Activated CD8-positive, alpha-beta memory T cell treated with anti-CD3 and anti-CD28 coated beads, Interleukin-2, amount 10 ng/mL, durations not matched to agents 7 days and 5 days (primary cell): ENCODE data around the gene BDH1. TPM values are rescaled to one million over a fixed set of nuclear protein-coding genes. Genes with fewer than 3 reads are reported as not detected.
"Not testable (repeated sequence)": the region's sequence is repeated elsewhere in the genome, so short reads cannot be mapped to it uniquely, and the experiment has no call there.

Experiments
- ATAC-seq: fragments of 150-1000 bp; cut with Tn5 transposase; one replicate; pipeline ENCODE4 v1.10.0; 2021; ENCODE audit warnings: moderate library complexity
- CTCF ChIA-PET: fragments of 350-600 bp; sonication (Branson Sonifier 250); formaldehyde crosslinking; loops from one replicate; lab custom pipeline; 2021; ENCODE audit warnings: antibody characterized with exemption; lab: Charles Lee
- DNase-seq: peaks from one replicate; pipeline ENCODE4 v3.0.0-alpha.2; 2020
- H3K27ac Mint-ChIP-seq: one replicate; pipeline ENCODE4 v1.8.0; 2021; ENCODE audit warnings: mild to moderate bottlenecking, mixed read lengths
- H3K27me3 Mint-ChIP-seq: one replicate; pipeline ENCODE4 v1.8.0; 2021; ENCODE audit warnings: mixed read lengths
- H3K36me3 Mint-ChIP-seq: one replicate; pipeline ENCODE4 v1.8.0; 2021; ENCODE audit warnings: mild to moderate bottlenecking, mixed read lengths
- H3K4me1 Mint-ChIP-seq: one replicate; pipeline ENCODE4 v1.8.0; 2021; ENCODE audit warnings: mixed read lengths
- H3K4me3 Mint-ChIP-seq: one replicate; pipeline ENCODE4 v1.8.0; 2021; ENCODE audit warnings: mild to moderate bottlenecking, moderate library complexity, mixed read lengths
- H3K9me3 Mint-ChIP-seq: one replicate; pipeline ENCODE4 v1.8.0; 2022; ENCODE audit warnings: low read depth, mixed read lengths
- total RNA-seq, 2 experiments: library from RNA; stranded (reverse); gene quantifications; one replicate each; pipeline ENCODE4 v1.2.3, GENCODE V29; 2021

Gene BDH1, protein sequence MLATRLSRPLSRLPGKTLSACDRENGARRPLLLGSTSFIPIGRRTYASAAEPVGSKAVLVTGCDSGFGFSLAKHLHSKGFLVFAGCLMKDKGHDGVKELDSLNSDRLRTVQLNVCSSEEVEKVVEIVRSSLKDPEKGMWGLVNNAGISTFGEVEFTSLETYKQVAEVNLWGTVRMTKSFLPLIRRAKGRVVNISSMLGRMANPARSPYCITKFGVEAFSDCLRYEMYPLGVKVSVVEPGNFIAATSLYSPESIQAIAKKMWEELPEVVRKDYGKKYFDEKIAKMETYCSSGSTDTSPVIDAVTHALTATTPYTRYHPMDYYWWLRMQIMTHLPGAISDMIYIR
- total RNA-seq, result 10 to 100 TPM; 75.8 to 80.9 TPM

- peak; percentile 48 for ATAC-seq
- H3K9me3 Mint-ChIP-seq, result no peaks in the 10 kb centered on the region
- H3K27ac Mint-ChIP-seq, result peak within 1 kb of the TSS; percentile 92
- CTCF ChIA-PET, result interaction anchor here (0.8 to 1.1 kb wide), 3 partner anchors 22 to 44 kb away, joined by 3 read pairs; no protein-coding TSS in a partner anchor
- DNase-seq, result peak; percentile 83
- H3K36me3 Mint-ChIP-seq, result peaks cover 11% of the 10 kb centered on the region
- H3K4me3 Mint-ChIP-seq, result peak within 1 kb of the TSS; percentile 83
- peaks cover 14% of the 10 kb centered on the region for H3K4me1 Mint-ChIP-seq
- H3K27me3 Mint-ChIP-seq, result peaks cover 26% of the 10 kb centered on the region
These were observed at the start of gene BDH1 for GRCh38 chr3:197555281-197556261. TSS of gene BDH1 (minus strand) at chr3:197555968. CDS start at chr3:197546443, 9,525 bp downstream.

DNA sequence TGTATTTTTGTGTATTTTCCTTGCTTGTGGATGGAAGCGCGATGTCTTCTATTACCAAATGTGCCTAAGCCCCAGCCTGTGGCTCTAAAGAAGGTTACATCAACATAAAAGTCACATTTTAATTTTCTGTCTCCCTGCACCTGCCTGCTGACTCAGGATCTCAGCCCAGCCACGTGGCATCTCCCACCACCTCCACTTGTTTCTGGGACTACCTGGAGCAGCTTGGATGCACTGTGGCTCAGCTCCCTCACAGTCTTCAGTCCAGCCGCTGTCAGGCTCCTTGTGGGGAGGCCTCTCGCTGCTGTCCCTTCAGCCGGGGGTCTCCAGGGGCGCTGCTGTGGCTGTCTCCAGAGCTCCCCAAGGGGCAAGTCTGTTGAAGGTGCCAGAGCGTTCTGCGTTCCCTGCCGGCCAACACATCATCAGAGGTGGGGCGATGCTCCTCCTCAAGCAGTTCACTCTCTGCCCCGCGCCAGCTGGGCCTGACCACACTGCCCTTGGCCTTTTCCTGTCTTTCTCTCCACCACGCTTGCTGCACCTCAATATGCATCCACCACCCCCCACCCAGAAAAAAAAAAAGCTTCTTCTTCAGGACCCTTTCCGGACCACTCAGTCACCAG lies 47.7 kb upstream of the BDH1 start:
- no peak overlapping the region for H3K4me3 Mint-ChIP-seq
- DNase-seq (no peak), ATAC-seq (no peak)
- no peaks in the 10 kb centered on the region for H3K9me3 Mint-ChIP-seq
- no peak overlapping the region for H3K27ac Mint-ChIP-seq
- CTCF ChIA-PET, result interaction anchor here (1.3 kb wide), 1 partner anchor 8 kb away, joined by 4 read pairs; no protein-coding TSS in a partner anchor
- H3K4me1 Mint-ChIP-seq, result peaks cover 8% of the 10 kb centered on the region
- H3K27me3 Mint-ChIP-seq, result no peaks in the 10 kb centered on the region
- peaks cover 16% of the 10 kb centered on the region for H3K36me3 Mint-ChIP-seq

DNA sequence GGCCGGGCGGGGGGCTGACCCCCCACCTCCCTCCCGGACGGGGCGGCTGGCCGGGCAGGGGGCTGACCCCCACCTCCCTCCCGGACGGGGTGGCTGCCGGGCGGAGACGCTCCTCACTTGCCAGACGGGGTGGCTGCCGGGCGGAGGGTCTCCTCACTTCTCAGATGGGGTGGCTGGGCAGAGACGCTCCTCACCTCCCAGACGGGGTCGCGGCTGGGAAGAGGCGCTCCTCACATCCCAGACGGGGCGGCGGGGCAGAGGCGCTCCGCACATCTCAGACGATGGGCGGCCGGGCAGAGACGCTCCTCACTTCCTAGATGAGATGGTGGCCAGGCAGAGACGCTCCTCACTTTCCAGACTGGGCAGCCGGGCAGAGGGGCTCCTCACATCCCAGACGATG lies 46.6 kb upstream of the BDH1 start:
- not testable (repeated sequence) for ATAC-seq, H3K36me3 Mint-ChIP-seq, H3K27ac Mint-ChIP-seq

GRCh38 chr3:197601566-197601840 lies 45.7 kb upstream of the BDH1 start:
- H3K27ac Mint-ChIP-seq, DNase-seq, ATAC-seq, H3K4me3 Mint-ChIP-seq, H3K27me3 Mint-ChIP-seq, CTCF ChIA-PET, H3K4me1 Mint-ChIP-seq, H3K36me3 Mint-ChIP-seq, H3K9me3 Mint-ChIP-seq: not testable (repeated sequence)

More for the DNA sequence above, 46.6 kb upstream of the BDH1 start:
- DNase-seq, CTCF ChIA-PET, H3K9me3 Mint-ChIP-seq, H3K4me1 Mint-ChIP-seq, H3K27me3 Mint-ChIP-seq, H3K4me3 Mint-ChIP-seq: not testable (repeated sequence)

DNA sequence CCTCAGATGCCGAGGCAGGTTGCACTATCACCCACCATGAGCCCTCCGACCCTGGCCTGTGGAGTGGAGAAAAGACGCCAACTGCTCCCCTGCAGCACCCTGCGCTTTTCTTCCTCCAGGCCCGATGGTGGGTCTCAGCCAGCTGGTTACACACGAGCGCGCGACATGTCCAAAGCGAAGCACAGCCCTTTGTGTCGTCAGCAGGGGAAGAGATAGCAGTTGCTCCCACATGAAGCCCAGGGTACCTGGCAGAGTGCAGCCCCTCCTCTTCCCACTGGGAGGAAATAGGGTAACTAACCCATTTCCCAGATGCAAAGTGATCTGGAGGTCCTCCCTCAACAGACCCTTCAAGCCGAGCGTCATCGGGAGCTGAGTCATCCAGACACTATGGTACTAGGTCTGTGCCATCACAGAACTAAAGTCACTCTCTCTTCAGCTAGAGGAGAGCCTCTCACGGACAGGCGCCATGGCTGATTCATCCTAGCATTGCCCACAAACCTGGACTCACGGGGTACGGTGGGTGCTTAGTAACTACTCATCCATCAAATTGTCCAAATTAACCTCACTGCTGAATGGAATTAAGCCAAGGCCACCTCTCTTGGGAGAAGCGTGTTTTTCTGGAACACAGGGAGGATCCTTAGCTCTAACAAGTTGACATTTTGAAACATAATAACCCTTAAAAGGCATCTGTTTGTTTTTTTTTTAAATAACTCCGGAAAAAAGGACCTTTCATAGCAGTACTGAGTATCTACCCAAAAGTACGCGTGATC lies 45.2 kb upstream of the BDH1 start:
- H3K4me3 Mint-ChIP-seq, result no peak overlapping the region
- H3K27ac Mint-ChIP-seq, result no peak overlapping the region
- peaks cover 5% of the 10 kb centered on the region for H3K27me3 Mint-ChIP-seq
- H3K36me3 Mint-ChIP-seq, result peaks cover 2% of the 10 kb centered on the region
- H3K9me3 Mint-ChIP-seq, result no peaks in the 10 kb centered on the region
- ATAC-seq (no peak), DNase-seq (no peak)
- CTCF ChIA-PET, result interaction anchor here (1.1 to 4.4 kb wide), 3 partner anchors 14 to 71 kb away, joined by 3 to 24 read pairs (median 3); no protein-coding TSS in a partner anchor
- H3K4me1 Mint-ChIP-seq, result peaks cover 8% of the 10 kb centered on the region

GRCh38 chr3:197599089-197599765 lies 43.5 kb upstream of the BDH1 start:
- Mint-ChIP-seq H3K4me3 (no peak overlapping the region), H3K27me3 (peaks cover 11% of the 10 kb centered on the region), H3K36me3 (no peaks in the 10 kb centered on the region), H3K4me1 (peaks cover 8% of the 10 kb centered on the region), H3K9me3 (no peaks in the 10 kb centered on the region), H3K27ac (no peak overlapping the region)
- ATAC-seq, result peak; percentile 98
- CTCF ChIA-PET, result interaction anchor here (0.6 to 4.4 kb wide), 38 partner anchors 10 to 364 kb away, joined by 3 to 57 read pairs (median 4); partner anchors contain the start of genes BDH1 and LRCH3
- DNase-seq, result peak; percentile 87

DNA sequence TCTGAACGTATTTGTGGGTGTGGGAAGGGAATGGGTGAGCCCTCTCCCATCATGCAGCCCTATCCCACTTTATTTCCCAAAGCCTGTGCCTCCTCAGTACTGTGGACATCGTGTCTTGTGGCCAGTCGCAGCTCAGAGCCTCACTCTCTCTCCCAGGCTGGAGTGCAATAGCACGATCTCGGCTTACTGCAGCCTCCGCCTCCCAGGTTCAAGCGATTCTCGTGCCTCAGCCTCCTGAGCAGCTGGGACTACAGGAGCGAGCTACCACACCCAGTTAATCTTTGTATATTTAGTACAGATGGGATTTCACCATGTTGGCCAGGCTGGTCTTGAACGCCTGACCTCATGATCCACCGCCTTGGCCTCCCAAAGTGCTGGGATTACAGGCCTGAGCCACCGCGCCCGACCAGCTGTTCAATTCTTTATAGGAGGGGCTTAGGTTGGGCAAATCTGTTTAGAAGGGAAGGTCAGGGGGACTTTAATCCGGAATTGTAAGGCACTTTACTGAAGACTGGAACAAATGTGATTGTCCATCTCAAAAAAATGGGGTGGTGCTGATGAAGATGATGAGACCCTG lies 42.7 kb upstream of the BDH1 start:
- no peaks in the 10 kb centered on the region for H3K9me3 Mint-ChIP-seq
- peaks cover 11% of the 10 kb centered on the region for H3K27me3 Mint-ChIP-seq
- CTCF ChIA-PET, result interaction anchor here (0.9 to 4.4 kb wide), 31 partner anchors 9 to 347 kb away, joined by 3 to 57 read pairs (median 4); no protein-coding TSS in a partner anchor
- DNase-seq (no peak), ATAC-seq (no peak)
- H3K4me1 Mint-ChIP-seq, result peaks cover 8% of the 10 kb centered on the region
- no peak overlapping the region for H3K4me3 Mint-ChIP-seq
- H3K27ac Mint-ChIP-seq, result no peak overlapping the region
- no peaks in the 10 kb centered on the region for H3K36me3 Mint-ChIP-seq

DNA sequence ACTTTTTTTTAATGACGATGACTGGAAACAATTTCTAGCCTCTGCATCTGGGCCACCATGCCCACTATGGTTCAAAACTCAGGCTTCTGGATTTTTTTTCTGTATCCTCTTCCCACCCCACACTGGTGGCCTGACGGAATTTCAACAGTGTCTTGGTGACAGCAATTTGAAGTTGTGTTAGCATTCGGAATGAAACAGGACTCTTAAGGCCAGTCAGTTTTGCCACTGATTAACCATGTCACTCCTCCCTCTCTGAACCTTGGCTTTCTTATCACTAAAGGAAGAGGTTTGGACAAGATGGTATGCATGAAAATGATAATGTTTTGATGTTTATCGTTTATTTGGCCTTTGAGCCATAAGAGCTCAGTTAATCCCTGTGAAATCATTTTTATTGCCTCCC lies 41.6 kb upstream of the BDH1 start:
- DNase-seq, result no peak
- H3K36me3 Mint-ChIP-seq, result peaks cover 1% of the 10 kb centered on the region
- no peak overlapping the region for H3K4me3 Mint-ChIP-seq
- CTCF ChIA-PET, result interaction anchor here (1.0 to 4.4 kb wide), 6 partner anchors 10 to 74 kb away, joined by 3 to 57 read pairs (median 12); no protein-coding TSS in a partner anchor
- no peaks in the 10 kb centered on the region for H3K9me3 Mint-ChIP-seq
- peaks cover 16% of the 10 kb centered on the region for H3K4me1 Mint-ChIP-seq
- no peak overlapping the region for H3K27ac Mint-ChIP-seq
- H3K27me3 Mint-ChIP-seq, result peaks cover 11% of the 10 kb centered on the region
- no peak for ATAC-seq

DNA sequence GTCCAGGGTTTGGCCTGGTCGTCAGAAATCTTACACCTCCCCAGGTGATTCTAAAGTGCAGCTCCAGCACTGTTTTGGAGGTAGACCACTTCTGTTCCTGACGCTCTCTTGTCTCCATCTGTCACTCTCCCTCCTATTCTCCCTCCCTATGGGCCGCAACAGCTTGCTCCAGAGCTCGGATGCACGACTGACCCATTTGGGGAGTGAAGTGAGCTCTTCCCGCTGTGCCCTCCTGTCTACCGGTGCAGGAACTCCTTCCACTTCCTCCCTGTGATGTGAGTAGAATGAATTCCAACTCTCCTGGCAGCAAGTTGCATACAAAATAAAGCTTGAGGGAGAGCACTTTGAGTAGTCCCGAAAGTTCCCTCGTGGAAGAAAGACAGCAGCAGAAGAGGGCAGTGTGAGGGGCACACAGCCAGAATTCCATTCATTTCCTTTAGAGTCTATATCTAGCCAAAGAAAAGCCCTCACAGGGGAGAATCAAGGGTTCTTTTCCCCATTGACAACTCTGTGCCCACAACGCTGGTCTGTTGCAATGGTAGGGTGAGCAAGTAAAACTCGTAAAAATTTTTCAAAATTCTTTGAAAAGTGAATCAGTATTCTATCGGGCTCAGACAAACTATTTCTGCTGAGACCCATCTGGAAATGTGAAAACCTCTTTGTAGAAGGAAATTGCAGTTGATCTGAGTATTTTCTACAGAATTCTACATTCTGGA lies 39.9 kb upstream of the BDH1 start:
- ATAC-seq (no peak), DNase-seq (no peak)
- peaks cover 11% of the 10 kb centered on the region for H3K27me3 Mint-ChIP-seq
- no peak overlapping the region for H3K27ac Mint-ChIP-seq
- peaks cover 1% of the 10 kb centered on the region for H3K36me3 Mint-ChIP-seq
- H3K4me1 Mint-ChIP-seq, result peaks cover 26% of the 10 kb centered on the region
- no peak overlapping the region for H3K4me3 Mint-ChIP-seq
- CTCF ChIA-PET, result interaction anchor here (1.0 to 1.5 kb wide), 2 partner anchors 8 to 11 kb away, joined by 3 to 4 read pairs; no protein-coding TSS in a partner anchor
- no peaks in the 10 kb centered on the region for H3K9me3 Mint-ChIP-seq

- ATAC-seq, result no peak
- H3K4me1 Mint-ChIP-seq, result peaks cover 18% of the 10 kb centered on the region
- H3K9me3 Mint-ChIP-seq, result no peaks in the 10 kb centered on the region
- CTCF ChIA-PET, result no interaction called here
- peak overlapping the region; percentile 20 for H3K27ac Mint-ChIP-seq
- peaks cover 11% of the 10 kb centered on the region for H3K27me3 Mint-ChIP-seq
- H3K36me3 Mint-ChIP-seq, result peaks cover 1% of the 10 kb centered on the region
- no peak overlapping the region for H3K4me3 Mint-ChIP-seq
- DNase-seq, result no peak
These were observed 37.2 kb upstream of the BDH1 start for GRCh38 chr3:197593046-197593380.

GRCh38 chr3:197592361-197593045 lies 36.7 kb upstream of the BDH1 start:
- no peaks in the 10 kb centered on the region for H3K9me3 Mint-ChIP-seq
- H3K4me3 Mint-ChIP-seq, result no peak overlapping the region
- CTCF ChIA-PET, result no interaction called here
- peaks cover 1% of the 10 kb centered on the region for H3K36me3 Mint-ChIP-seq
- H3K4me1 Mint-ChIP-seq, result peaks cover 18% of the 10 kb centered on the region
- peaks cover 9% of the 10 kb centered on the region for H3K27me3 Mint-ChIP-seq
- ATAC-seq (peak; percentile 23), DNase-seq (no peak)
- peak overlapping the region; percentile 67 for H3K27ac Mint-ChIP-seq
